Measurements from ENCODE around the gene NSUN2.

The NSUN2 gene

DNA sequence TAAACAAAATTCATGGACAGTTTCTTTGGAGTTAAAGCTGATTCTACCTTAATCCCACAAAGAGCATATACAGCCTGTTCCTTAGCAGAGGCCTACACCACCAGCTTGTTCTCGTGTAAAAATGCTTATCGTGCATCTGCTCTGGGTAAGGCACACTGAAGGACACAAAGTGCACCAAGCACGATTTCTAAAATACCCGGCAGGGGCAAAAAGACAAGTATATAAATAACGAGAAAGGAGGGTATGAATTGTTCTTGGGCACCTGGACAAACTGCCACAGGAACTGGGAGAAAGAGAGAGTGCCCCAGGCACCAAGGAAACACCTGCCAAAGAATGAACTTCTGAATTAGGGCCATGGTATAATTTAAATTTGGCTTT, 25.3 kb downstream of the NSUN2 start:
- H3K18ac ChIP-seq (ENCODE audit: low read depth in 1 of 2, low read length in 2 of 2), result no peak overlapping the region
- H3K27me3 ChIP-seq (ENCODE audit: control insufficient read depth in 1 of 2, insufficient read depth in 1 of 2, low read length in 2 of 2), result no peaks in the 10 kb centered on the region
- no peak for DNase-seq
- H3K27ac ChIP-seq (ENCODE audit: low read length, poor library complexity, severe bottlenecking), result no peak overlapping the region
- H2BK120ac ChIP-seq (ENCODE audit: low read depth, low read length), result no peak overlapping the region
- no peak overlapping the region for H3K4ac ChIP-seq (ENCODE audit: low read depth in 1 of 2, low read length in 2 of 2)
- no peak overlapping the region for H3K14ac ChIP-seq (ENCODE audit: low read length in 2 of 2)
- no peak overlapping the region for H2BK5ac ChIP-seq (ENCODE audit: low read depth, low read length, poor library complexity, severe bottlenecking)
- H2BK15ac ChIP-seq (ENCODE audit: low read depth, poor library complexity, severe bottlenecking), result no peak overlapping the region
- no peak overlapping the region for H3K4me3 ChIP-seq (ENCODE audit: insufficient read depth in 1 of 2, low read depth in 1 of 2, low read length in 2 of 2)
- no peaks in the 10 kb centered on the region for H3K9me3 ChIP-seq (ENCODE audit: control insufficient read depth, low read length)
- H2BK12ac ChIP-seq (ENCODE audit: low read length in 2 of 2), result no peak overlapping the region
- no peak overlapping the region for H2AFZ ChIP-seq (ENCODE audit: low read depth, low read length)
- peaks cover 5% of the 10 kb centered on the region for H3K4me1 ChIP-seq (ENCODE audit: control insufficient read depth, insufficient read depth, low read depth, low read length)
- H2AK5ac ChIP-seq (ENCODE audit: low read length, severe bottlenecking), result no peak overlapping the region
- no peak overlapping the region for H4K8ac ChIP-seq (ENCODE audit: low read length)
- H3K23ac ChIP-seq (ENCODE audit: low read length in 2 of 2), result no peak overlapping the region
- peaks cover 65 to 94% of the 10 kb centered on the region in 2 experiments for H3K36me3 ChIP-seq (ENCODE audit: control insufficient read depth in 1 of 2, insufficient read depth in 2 of 2, low read depth in 1 of 2, low read length in 2 of 2)
- H4K91ac ChIP-seq (ENCODE audit: low read length), result no peak overlapping the region
- 97% methylated on average over 5 of the region's 5 CpGs for WGBS
- H3K4me2 ChIP-seq (ENCODE audit: low read length, poor library complexity, severe bottlenecking), result no peak overlapping the region
- peaks cover 53% of the 10 kb centered on the region for H3K79me1 ChIP-seq (replicated peaks; ENCODE audit: low read length, poor library complexity, severe bottlenecking)
- no peak overlapping the region for H3K9ac ChIP-seq (ENCODE audit: low read length)

DNA sequence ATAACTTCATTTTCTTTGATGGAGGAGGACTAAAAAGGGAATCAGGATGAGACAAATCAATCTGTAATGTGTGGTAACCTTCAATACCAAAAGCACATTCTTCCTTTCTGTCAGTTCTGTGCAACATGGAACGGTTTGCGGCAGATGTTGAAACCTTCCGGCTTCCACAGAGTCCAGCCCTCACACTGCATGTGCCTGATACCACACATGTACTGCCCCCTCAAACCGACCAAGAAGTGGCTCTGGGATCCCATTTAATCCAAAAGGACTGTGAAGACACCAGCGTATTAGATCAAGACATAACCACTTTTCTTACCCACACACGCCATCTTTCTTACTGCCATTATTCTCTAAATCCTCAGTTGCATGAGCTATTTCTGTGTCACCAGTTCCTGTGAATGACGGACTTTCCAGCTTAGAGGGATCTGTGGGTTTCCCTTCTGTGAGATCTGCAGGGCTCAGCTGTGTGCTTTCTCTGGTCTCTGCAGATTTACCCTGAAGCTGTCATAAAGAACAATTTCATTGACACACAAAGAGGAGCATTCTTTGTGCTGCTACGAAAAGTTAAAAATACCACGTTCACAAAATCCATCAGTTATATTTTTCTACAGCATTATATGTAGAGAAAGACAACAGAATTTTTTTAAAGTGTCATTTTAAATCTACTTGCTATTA, 25.8 kb downstream of the NSUN2 start:
- Histone ChIP-seq H3K27me3 (ENCODE audit: control insufficient read depth in 1 of 2, insufficient read depth in 1 of 2, low read length in 2 of 2) (no peaks in the 10 kb centered on the region), H3K9ac (ENCODE audit: low read length) (no peak overlapping the region), H2BK120ac (ENCODE audit: low read depth, low read length) (no peak overlapping the region), H3K79me1 (replicated peaks; ENCODE audit: low read length, poor library complexity, severe bottlenecking) (peaks cover 55% of the 10 kb centered on the region), H3K4ac (ENCODE audit: low read depth in 1 of 2, low read length in 2 of 2) (no peak overlapping the region), H3K23ac (ENCODE audit: low read length in 2 of 2) (no peak overlapping the region), H4K8ac (ENCODE audit: low read length) (no peak overlapping the region), H2BK15ac (ENCODE audit: low read depth, poor library complexity, severe bottlenecking) (no peak overlapping the region), H2BK12ac (ENCODE audit: low read length in 2 of 2) (no peak overlapping the region), H3K14ac (ENCODE audit: low read length in 2 of 2) (no peak overlapping the region), H2AK5ac (ENCODE audit: low read length, severe bottlenecking) (no peak overlapping the region), H3K4me2 (ENCODE audit: low read length, poor library complexity, severe bottlenecking) (no peak overlapping the region), H3K4me1 (ENCODE audit: control insufficient read depth, insufficient read depth, low read depth, low read length) (peaks cover 4% of the 10 kb centered on the region), H3K4me3 (ENCODE audit: insufficient read depth in 1 of 2, low read depth in 1 of 2, low read length in 2 of 2) (no peak overlapping the region), H2BK5ac (ENCODE audit: low read depth, low read length, poor library complexity, severe bottlenecking) (no peak overlapping the region), H3K27ac (ENCODE audit: low read length, poor library complexity, severe bottlenecking) (no peak overlapping the region), H4K91ac (ENCODE audit: low read length) (no peak overlapping the region), H3K18ac (ENCODE audit: low read depth in 1 of 2, low read length in 2 of 2) (no peak overlapping the region), H3K36me3 (ENCODE audit: control insufficient read depth in 1 of 2, insufficient read depth in 2 of 2, low read depth in 1 of 2, low read length in 2 of 2) (peaks cover 67 to 94% of the 10 kb centered on the region in 2 experiments), H2AFZ (ENCODE audit: low read depth, low read length) (no peak overlapping the region), H3K9me3 (ENCODE audit: control insufficient read depth, low read length) (no peaks in the 10 kb centered on the region)
- 84% methylated on average over 7 of the region's 9 CpGs for WGBS
- DNase-seq, result no peak

DNA sequence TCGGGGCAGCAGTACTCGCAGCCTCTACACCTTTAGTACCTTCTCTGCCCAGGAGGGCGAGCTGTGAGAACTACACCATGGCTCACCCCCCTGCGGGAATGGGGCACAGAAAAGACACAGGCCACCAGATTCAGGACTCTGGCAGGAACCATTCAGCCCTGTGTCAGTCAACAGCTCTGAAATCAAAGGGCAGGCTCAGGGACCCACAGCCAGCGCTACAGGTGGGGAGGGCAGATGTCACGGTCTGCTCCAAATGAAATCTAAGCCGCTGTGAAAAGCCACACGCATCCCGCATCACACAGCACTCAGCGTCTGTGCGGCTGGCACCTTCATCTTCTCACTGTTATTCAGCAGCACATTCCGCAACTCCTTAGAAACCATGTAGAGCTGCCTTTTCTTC, 27.9 kb downstream of the NSUN2 start:
- no peak overlapping the region for H3K14ac ChIP-seq (ENCODE audit: low read length in 2 of 2)
- H3K9me3 ChIP-seq (ENCODE audit: control insufficient read depth, low read length), result no peaks in the 10 kb centered on the region
- H2BK120ac ChIP-seq (ENCODE audit: low read depth, low read length), result no peak overlapping the region
- no peak overlapping the region for H3K4me2 ChIP-seq (ENCODE audit: low read length, poor library complexity, severe bottlenecking)
- no peak overlapping the region for H3K27ac ChIP-seq (ENCODE audit: low read length, poor library complexity, severe bottlenecking)
- peaks cover 1% of the 10 kb centered on the region for H3K4me1 ChIP-seq (ENCODE audit: control insufficient read depth, insufficient read depth, low read depth, low read length)
- H3K23ac ChIP-seq (ENCODE audit: low read length in 2 of 2), result no peak overlapping the region
- no peak overlapping the region for H2BK15ac ChIP-seq (ENCODE audit: low read depth, poor library complexity, severe bottlenecking)
- DNase-seq, result no peak
- no peaks in the 10 kb centered on the region for H3K27me3 ChIP-seq (ENCODE audit: control insufficient read depth in 1 of 2, insufficient read depth in 1 of 2, low read length in 2 of 2)
- H3K18ac ChIP-seq (ENCODE audit: low read depth in 1 of 2, low read length in 2 of 2), result no peak overlapping the region
- no peak overlapping the region for H2BK12ac ChIP-seq (ENCODE audit: low read length in 2 of 2)
- WGBS, result 94% methylated on average over 12 of the region's 12 CpGs
- H3K4me3 ChIP-seq (ENCODE audit: insufficient read depth in 1 of 2, low read depth in 1 of 2, low read length in 2 of 2), result no peak overlapping the region
- peaks cover 55% of the 10 kb centered on the region for H3K79me1 ChIP-seq (replicated peaks; ENCODE audit: low read length, poor library complexity, severe bottlenecking)
- H2AFZ ChIP-seq (ENCODE audit: low read depth, low read length), result no peak overlapping the region
- no peak overlapping the region for H4K8ac ChIP-seq (ENCODE audit: low read length)
- H2BK5ac ChIP-seq (ENCODE audit: low read depth, low read length, poor library complexity, severe bottlenecking), result no peak overlapping the region
- no peak overlapping the region for H3K9ac ChIP-seq (ENCODE audit: low read length)
- H3K4ac ChIP-seq (ENCODE audit: low read depth in 1 of 2, low read length in 2 of 2), result no peak overlapping the region
- no peak overlapping the region for H4K91ac ChIP-seq (ENCODE audit: low read length)
- peaks cover 68 to 96% of the 10 kb centered on the region in 2 experiments for H3K36me3 ChIP-seq (ENCODE audit: control insufficient read depth in 1 of 2, insufficient read depth in 2 of 2, low read depth in 1 of 2, low read length in 2 of 2)
- no peak overlapping the region for H2AK5ac ChIP-seq (ENCODE audit: low read length, severe bottlenecking)

DNA sequence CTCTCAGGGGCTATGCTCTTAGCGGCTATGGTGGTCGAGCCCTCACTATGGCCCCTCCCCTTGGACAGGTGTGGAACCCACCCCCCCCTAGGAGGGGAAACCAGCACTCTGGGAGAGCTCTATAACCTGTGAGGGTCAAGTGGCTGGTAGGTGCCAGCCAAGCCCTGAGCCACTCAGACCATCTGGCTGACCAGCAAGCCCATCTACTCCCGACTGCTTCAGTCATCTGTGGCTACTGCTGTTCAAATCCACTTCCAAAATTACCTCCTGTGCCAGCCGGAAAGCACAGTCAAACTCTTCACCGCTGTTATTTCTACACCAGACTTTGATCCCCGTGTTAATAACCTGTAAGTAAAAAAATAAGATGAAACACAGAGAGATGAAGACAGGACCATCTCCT, 28.5 kb downstream of the NSUN2 start:
- Histone ChIP-seq H4K8ac (ENCODE audit: low read length) (no peak overlapping the region), H3K18ac (ENCODE audit: low read depth in 1 of 2, low read length in 2 of 2) (no peak overlapping the region), H3K4me3 (ENCODE audit: insufficient read depth in 1 of 2, low read depth in 1 of 2, low read length in 2 of 2) (no peak overlapping the region), H4K91ac (ENCODE audit: low read length) (no peak overlapping the region), H2AFZ (ENCODE audit: low read depth, low read length) (no peak overlapping the region), H3K14ac (ENCODE audit: low read length in 2 of 2) (no peak overlapping the region), H2BK5ac (ENCODE audit: low read depth, low read length, poor library complexity, severe bottlenecking) (no peak overlapping the region), H2BK12ac (ENCODE audit: low read length in 2 of 2) (no peak overlapping the region), H2BK120ac (ENCODE audit: low read depth, low read length) (no peak overlapping the region), H3K23ac (ENCODE audit: low read length in 2 of 2) (no peak overlapping the region), H3K4me1 (ENCODE audit: control insufficient read depth, insufficient read depth, low read depth, low read length) (peaks cover 1% of the 10 kb centered on the region), H3K27me3 (ENCODE audit: control insufficient read depth in 1 of 2, insufficient read depth in 1 of 2, low read length in 2 of 2) (no peaks in the 10 kb centered on the region), H3K36me3 (ENCODE audit: control insufficient read depth in 1 of 2, insufficient read depth in 2 of 2, low read depth in 1 of 2, low read length in 2 of 2) (peaks cover 71 to 96% of the 10 kb centered on the region in 2 experiments), H3K4me2 (ENCODE audit: low read length, poor library complexity, severe bottlenecking) (no peak overlapping the region), H3K79me1 (replicated peaks; ENCODE audit: low read length, poor library complexity, severe bottlenecking) (peaks cover 55% of the 10 kb centered on the region), H2AK5ac (ENCODE audit: low read length, severe bottlenecking) (no peak overlapping the region), H3K4ac (ENCODE audit: low read depth in 1 of 2, low read length in 2 of 2) (no peak overlapping the region), H3K9me3 (ENCODE audit: control insufficient read depth, low read length) (no peaks in the 10 kb centered on the region), H2BK15ac (ENCODE audit: low read depth, poor library complexity, severe bottlenecking) (no peak overlapping the region), H3K27ac (ENCODE audit: low read length, poor library complexity, severe bottlenecking) (no peak overlapping the region), H3K9ac (ENCODE audit: low read length) (no peak overlapping the region)
- DNase-seq, result no peak
- WGBS, result 93% methylated on average over 6 of the region's 6 CpGs

All from mesenchymal stem cell (in vitro differentiated cells and primary cell).